Stimulated activated CD4-positive, alpha-beta T cell treated with anti-CD3 and anti-CD28 coated beads, Interleukin-4, amount 100 ng/mL, for 1 hour (primary cell): ENCODE data around the gene PARD6B.
"Not testable (repeated sequence)": the region's sequence is repeated elsewhere in the genome, so short reads cannot be mapped to it uniquely, and the experiment has no call there.

Experiments used
- DNase-seq: peaks from one replicate; pipeline ENCODE4 v3.0.0-alpha.2; 2020

The PARD6B gene

GRCh38 chr20:50750145-50750671 lies 18.8 kb downstream of the PARD6B start:
- DNase-seq, result no peak

GRCh38 chr20:50753152-50753551 lies 21.8 kb downstream of the PARD6B start:
- DNase-seq, result no peak

GRCh38 chr20:50754420-50754819 lies 23.0 kb downstream of the PARD6B start:
- DNase-seq, result no peak

GRCh38 chr20:50756447-50756846 lies 25.1 kb downstream of the PARD6B start:
- DNase-seq, result no peak

- no peak for DNase-seq
Measured at GRCh38 chr20:50758469-50758868, 27.1 kb downstream of the PARD6B start.

- DNase-seq, result no peak
Measured at GRCh38 chr20:50758992-50759391, 27.6 kb downstream of the PARD6B start.

GRCh38 chr20:50759678-50760077 lies 28.3 kb downstream of the PARD6B start:
- DNase-seq, result no peak

GRCh38 chr20:50762045-50762422 lies 30.7 kb downstream of the PARD6B start:
- no peak for DNase-seq

GRCh38 chr20:50762435-50763220 lies 31.2 kb downstream of the PARD6B start:
- DNase-seq, result no peak

- DNase-seq, result not testable (repeated sequence)
Measured at GRCh38 chr20:50763550-50764458, 32.4 kb downstream of the PARD6B start.

GRCh38 chr20:50765251-50765650 lies 33.9 kb downstream of the PARD6B start:
- not testable (repeated sequence) for DNase-seq

- no peak for DNase-seq
Measured at GRCh38 chr20:50765674-50766073, 34.3 kb downstream of the PARD6B start.

- not testable (repeated sequence) for DNase-seq
Measured at GRCh38 chr20:50766955-50767809, 35.8 kb downstream of the PARD6B start.

- DNase-seq, result not testable (repeated sequence)
Measured at GRCh38 chr20:50768991-50769390, 37.6 kb downstream of the PARD6B start.

- DNase-seq, result not testable (repeated sequence)
Measured at GRCh38 chr20:50769551-50770085, 38.2 kb downstream of the PARD6B start.

- DNase-seq, result not testable (repeated sequence)
Measured at GRCh38 chr20:50771419-50772080, 40.2 kb downstream of the PARD6B start.

GRCh38 chr20:50772420-50773185 lies 41.2 kb downstream of the PARD6B start:
- no peak for DNase-seq

GRCh38 chr20:50774515-50774914 lies 43.1 kb downstream of the PARD6B start:
- no peak for DNase-seq

GRCh38 chr20:50776122-50776817 lies 44.9 kb downstream of the PARD6B start:
- no peak for DNase-seq

- DNase-seq, result no peak
Measured at GRCh38 chr20:50777373-50777772, 46.0 kb downstream of the PARD6B start.
